IPS-11a (cell line): ENCODE measurements around the gene AGPAT2.

Source experiments
- H3K4me3 ChIP-seq: one replicate; pipeline ENCODE4 v1.5.1; 2013; ENCODE audit warnings: low read depth, low read length, control low read depth

The AGPAT2 gene

GRCh38 chr9:136686794-136687711 lies at the start of gene AGPAT2:
TSS of gene AGPAT2 (minus strand) at chr9:136687457. CDS start at chr9:136687357, 100 bp downstream.
- peak within 1 kb of the TSS; percentile 57 for H3K4me3 ChIP-seq

DNA sequence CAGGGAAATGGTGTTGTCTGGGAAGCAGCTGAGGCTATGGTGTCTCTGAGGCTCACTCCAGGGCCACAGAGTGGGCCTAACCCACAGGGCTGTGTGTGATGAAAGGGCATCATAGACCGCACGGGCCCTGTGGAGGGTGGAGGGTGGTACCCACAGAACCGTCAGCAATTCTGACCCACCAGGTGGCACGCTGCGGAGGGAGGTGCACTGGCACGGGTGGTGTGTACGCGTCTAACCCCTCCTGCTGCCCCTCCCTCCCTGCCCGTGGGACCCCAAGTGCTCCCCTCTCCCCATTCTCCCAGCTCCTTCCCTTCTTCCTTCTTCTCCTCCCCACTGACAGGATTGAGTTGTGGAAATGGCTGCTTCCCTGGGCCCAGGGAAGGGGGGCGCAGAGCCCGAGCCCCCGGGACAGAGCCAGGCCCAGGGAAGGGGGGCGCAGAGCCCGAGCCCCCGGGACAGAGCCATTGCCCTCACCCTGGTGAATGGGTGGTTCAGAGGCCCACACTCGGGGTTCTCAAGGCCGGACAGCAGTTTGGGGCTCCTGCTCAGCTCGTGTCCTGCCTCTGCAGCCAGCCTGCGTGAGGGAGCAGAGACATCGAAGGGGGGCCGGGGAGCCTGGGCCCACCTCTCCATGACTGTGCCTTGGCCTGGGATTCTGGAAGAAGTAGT lies 48.7 kb upstream of the AGPAT2 start:
- H3K4me3 ChIP-seq, result no peak overlapping the region

DNA sequence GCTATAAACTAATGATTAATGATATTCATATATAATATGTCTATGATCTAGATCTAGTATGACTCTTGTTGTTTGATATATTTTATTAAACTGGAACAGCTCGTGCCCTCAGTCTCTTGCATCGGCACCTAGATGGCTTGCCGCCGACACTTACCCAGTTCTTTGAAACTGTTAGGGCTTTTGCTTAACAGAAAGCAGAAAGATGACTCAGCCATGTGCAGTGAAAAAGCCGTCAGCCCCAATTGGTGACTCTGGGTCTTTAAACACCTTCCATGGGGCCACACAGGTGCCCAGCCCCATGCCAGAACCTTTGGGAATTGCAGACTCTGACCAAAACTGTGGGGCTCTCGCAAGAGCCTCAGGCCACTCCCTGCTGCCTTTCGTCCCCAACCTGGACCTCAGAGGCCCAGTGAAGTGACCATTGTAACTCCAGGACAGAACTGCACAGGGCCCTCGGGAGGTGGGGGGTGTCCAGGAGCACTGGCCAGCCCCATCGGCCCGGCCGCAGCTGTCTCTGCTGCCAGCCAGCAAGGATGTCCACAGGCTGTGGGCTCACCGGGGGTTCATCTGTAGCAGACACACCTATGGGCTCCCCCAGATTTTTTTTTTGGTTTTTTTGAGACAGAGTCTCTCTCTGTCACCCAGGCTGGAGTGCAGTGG lies 47.7 kb upstream of the AGPAT2 start:
- H3K4me3 ChIP-seq, result no peak overlapping the region

DNA sequence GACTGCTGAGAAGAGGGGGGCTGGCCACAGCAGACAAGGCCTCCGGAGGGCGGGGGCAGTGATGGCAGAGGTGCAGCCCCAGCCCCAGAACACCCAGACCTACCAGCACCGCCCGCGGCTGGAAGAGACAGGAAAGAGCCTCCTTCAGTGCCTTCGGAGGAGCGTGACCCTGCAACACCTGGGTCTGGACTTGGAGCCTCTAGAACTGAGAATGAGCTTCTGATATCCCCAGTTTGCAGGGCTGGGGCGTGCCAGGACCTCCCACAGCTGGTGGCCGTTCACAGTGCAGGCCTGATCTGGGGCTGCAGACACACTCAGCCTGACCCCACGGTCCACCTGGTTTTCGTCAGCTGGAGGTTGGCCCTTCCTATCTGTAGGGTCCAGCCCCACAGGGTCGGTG lies 46.4 kb upstream of the AGPAT2 start:
- H3K4me3 ChIP-seq, result no peak overlapping the region

DNA sequence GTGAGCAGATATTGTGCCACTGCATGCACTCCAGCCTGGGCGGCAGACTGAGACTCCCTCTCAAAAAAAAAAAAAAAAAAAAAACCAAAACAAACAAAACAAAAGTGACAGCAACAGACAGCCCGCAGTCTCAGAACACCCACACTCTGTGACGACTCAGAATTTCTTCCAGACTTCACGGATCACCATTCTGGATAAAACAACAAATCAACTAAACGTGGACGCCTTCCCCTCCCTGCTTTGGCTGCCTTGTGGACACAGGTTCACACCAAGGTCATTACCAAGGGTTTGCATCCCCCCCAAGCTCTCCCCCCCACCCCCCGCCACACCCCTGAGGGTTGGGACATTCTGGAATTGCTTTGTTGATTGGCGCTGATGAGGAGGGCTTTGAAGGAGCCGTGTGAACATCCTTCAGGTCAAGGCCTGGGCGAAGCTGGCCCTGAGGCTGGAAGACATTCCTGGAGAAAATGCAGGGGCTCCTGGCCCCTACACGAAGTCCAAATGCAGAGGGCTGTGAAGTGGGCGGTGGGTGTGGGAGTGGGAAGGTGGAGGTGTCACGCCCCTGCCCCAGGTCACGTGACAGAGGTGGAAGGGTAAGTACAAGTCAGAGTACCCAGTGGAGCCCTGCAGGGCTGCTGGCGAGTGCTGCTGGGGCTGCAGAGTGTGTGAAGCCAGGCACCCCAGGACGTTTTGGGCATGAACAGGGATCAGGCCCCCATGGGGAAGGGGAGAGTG lies 45.4 kb upstream of the AGPAT2 start:
- no peak overlapping the region for H3K4me3 ChIP-seq

GRCh38 chr9:136729926-136730325 lies 42.7 kb upstream of the AGPAT2 start:
- no peak overlapping the region for H3K4me3 ChIP-seq

- H3K4me3 ChIP-seq, result no peak overlapping the region
Observed at GRCh38 chr9:136729144-136729543, 41.9 kb upstream of the AGPAT2 start.

DNA sequence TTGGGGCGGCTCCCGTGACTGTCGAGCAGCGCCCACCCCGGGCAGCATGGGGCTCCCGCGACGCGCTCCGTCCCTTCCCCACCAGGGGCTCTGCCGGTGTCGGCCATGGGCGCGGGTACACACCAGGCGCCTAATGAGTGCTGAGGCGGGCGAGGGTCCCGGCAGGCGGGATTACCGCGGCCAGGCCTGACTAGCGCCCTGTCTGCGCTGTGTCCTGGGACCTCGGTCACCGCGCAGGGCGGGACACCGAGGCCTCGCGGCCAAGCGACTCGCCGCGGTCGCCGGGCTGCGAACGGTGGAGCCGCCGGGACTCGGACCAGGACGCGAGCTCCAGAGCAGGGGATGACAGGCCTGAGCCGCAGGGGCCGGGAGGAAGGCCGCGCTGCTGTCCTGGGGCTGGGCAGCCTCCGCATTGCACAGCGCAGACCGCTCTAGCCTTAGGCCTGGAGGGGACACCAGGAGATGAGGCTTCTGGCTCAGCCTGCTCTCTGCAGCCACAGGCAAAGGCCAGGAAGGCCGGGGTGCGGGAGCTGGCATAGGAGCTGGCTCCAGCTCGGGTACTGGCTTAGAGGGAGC lies 41.4 kb upstream of the AGPAT2 start:
- H3K4me3 ChIP-seq, result peak overlapping the region; percentile 97

DNA sequence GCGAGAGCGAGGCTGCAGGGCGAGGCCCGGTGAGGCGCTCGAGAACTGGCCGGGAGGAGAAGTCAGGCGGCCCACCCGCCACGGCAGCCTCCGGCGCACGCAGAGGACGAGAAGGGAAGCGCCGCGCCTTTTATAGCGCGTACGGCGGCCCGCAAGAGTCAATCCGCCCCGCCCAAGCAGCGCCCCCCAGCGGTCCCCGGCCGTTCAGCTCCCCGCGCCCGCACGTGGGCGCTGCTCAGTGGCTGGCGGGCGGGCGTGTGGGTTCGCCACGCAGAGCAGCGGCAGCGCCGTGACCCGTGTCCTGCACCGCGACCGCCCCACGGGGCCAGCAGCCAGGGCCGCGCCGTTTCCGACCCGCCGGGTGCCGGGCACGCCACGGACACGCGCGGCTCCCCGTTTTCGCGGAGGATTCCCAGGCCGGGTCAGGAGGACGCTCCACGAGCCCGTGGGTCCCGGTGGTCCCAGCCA lies 40.9 kb upstream of the AGPAT2 start:
- peak overlapping the region; percentile 97 for H3K4me3 ChIP-seq

DNA sequence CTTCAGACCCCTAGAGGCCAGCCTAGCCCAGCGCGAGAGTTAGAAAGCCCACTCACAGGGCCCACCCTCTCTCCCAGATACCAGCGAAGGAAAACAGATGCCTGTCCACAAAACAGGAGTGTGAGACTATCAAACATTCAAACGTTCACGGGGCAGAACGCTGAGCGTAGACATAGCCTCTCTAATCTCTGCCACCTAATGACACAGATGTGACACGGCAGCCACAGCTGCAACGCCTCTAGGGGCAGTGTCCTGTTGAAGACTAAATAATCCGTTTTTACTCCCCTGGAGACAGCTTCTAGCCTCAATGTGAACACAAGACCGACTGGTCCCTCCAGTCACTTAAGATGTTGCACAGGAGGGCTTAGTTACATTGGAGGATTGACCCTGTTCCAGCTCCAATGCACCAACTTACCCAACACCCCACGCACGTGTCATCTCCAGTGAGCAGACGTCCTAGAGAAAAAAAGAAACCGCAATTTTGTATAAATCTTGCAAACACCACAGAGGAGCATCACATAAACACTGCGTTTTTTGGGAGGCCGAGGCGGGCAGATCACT lies 39.5 kb upstream of the AGPAT2 start:
- peak overlapping the region; percentile 97 for H3K4me3 ChIP-seq

- H3K4me3 ChIP-seq, result no peak overlapping the region
Observed at GRCh38 chr9:136726118-136726517, 38.9 kb upstream of the AGPAT2 start.

- no peak overlapping the region for H3K4me3 ChIP-seq
Observed at GRCh38 chr9:136725612-136726011, 38.4 kb upstream of the AGPAT2 start.

- H3K4me3 ChIP-seq, result no peak overlapping the region
Observed at GRCh38 chr9:136724772-136725171, 37.5 kb upstream of the AGPAT2 start.

- H3K4me3 ChIP-seq, result no peak overlapping the region
Observed at GRCh38 chr9:136723989-136724388, 36.7 kb upstream of the AGPAT2 start.

GRCh38 chr9:136723362-136723976 lies 36.2 kb upstream of the AGPAT2 start:
- H3K4me3 ChIP-seq, result no peak overlapping the region

GRCh38 chr9:136722969-136723356 lies 35.7 kb upstream of the AGPAT2 start:
- no peak overlapping the region for H3K4me3 ChIP-seq

- no peak overlapping the region for H3K4me3 ChIP-seq
Observed at GRCh38 chr9:136722093-136722968, 35.1 kb upstream of the AGPAT2 start.

DNA sequence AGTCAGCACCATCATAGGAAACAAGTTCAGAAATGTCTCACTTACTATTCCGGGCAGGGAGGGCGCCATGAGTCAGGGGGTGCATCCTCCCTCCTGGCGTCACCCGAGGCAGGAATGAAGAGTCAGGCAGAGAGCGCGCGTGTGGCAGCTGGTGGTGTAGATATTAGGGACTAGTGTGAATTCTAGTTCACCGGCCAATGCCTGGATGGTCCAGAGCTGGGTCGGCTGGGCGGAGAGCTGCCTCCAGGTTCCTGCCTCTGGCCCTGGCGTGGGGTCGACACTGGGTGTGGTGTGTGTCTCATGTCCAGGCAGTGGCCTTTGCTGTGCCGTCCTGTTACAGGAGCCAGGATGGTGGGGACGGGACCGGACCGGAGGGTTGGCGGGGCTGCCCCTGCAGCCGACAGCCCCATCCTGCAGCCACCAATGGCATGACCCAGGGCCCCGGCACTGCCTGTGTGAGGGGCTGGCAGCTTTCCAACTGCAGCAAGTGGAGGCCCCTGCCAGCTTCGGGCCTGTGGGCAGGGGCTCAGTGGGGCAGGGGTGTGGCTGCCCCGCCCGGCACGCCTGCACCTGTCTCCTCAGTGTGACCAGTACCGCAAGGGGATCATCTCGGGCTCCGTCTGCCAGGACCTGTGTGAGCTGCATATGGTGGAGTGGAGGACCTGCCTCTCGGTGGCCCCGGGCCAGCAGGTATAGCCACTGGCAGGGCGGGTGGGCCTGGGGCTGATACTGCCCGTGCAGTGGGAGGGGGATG lies 34.3 kb upstream of the AGPAT2 start:
- H3K4me3 ChIP-seq, result no peak overlapping the region
